GM03348 (cell line): ENCODE measurements around the gene MAK.
"Not testable (repeated sequence)": the region's sequence is repeated elsewhere in the genome, so short reads cannot be mapped to it uniquely, and the experiment has no call there.

Experiments
- DNase-seq: peaks from one replicate; pipeline ENCODE4 v3.0.0; 2012; ENCODE audit warnings: low spot score

MAK gene

DNA sequence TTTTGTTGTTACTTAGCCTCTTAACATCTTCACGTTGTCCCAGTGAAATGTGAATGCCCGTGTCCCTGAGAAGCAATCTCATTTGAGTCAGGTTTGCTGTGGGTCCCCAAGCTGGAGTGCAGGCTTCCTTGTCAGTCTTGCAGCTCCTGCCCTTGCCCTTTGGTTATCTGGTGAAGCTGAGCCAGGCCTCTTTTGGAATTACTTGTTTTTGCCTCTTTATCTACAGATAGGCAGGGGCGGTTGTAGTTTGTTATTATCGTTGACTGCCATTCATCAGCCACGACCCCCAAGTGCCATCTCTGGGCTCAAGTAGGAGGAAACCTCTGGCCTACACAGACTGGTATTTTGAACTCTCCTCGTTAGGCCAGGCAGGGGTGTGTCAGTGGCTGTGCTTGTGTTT lies 113.3 kb downstream of the MAK start:
- DNase-seq = no peak

- DNase-seq = no peak
These were observed 114.8 kb downstream of the MAK start for GRCh38 chr6:10723567-10723881.

GRCh38 chr6:10722820-10723566 lies 115.3 kb downstream of the MAK start, which contains the start of gene TMEM14C:
Gene TMEM14C, plus strand, starts transcription at chr6:10723070. Its CDS starts 1,544 bp downstream, at chr6:10724614.
- DNase-seq = peak; percentile 98

GRCh38 chr6:10722570-10722819 lies 115.8 kb downstream of the MAK start:
- DNase-seq = no peak

GRCh38 chr6:10721850-10722569 lies 116.3 kb downstream of the MAK start:
- no peak for DNase-seq

DNA sequence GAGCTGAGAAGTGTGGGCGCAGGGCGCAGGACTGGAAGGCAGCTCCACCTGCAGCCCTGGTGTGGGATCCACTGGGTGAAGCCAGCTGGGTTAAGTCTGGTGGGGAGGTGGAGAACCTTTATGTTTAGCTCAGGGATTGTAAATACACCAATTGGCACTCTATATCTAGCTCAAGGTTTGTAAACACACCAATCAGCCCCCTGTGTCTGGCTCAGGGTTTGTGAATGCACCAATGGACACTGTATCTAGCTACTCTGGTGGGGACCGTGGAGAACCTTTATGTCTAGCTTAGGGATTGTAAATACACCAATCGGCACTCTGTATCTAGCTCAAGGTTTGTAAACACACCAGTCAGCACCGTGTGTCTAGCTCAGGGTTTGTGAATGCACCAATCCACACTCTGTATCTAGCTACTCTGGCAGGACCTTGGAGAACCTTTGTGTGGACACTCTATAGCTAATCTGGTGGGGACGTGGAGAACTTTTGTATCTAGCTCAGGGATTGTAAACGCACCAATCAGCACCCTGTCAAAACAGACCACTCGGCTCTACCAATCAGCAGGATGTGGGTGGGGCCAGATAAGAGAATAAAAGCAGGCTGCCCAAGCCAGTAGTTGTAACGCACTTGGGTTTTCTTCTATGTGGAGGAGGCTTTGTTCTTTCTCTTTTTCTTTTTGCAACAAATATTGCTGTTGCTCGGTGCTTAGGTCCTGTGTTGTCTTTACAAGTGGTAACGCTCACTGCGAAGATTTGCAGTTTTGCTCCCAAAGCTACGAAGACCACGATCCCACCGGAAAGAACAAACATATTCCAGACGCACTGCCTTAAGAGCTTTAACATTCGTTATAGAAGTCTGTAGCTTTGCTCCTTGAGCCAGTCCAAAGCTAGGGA lies 117.1 kb downstream of the MAK start:
- DNase-seq = not testable (repeated sequence)

GRCh38 chr6:10720265-10720959 lies 117.9 kb downstream of the MAK start:
- DNase-seq = peak; percentile 22

DNA sequence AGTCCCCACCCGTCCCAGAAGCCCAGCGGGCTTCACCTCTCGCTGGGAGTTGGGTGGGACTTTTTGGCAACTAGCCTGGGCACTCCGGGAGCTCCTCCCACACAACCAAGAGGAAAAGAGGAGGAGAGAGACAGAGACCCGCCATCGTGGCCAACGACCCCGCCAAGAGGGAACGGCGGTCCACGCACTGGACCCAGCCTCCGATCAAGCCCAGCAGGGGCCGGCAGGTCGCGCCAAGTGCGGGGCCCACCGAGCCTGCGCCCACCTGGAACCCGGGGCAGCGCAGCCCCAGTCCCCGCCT lies 118.4 kb downstream of the MAK start:
- peak; percentile 13 for DNase-seq

DNA sequence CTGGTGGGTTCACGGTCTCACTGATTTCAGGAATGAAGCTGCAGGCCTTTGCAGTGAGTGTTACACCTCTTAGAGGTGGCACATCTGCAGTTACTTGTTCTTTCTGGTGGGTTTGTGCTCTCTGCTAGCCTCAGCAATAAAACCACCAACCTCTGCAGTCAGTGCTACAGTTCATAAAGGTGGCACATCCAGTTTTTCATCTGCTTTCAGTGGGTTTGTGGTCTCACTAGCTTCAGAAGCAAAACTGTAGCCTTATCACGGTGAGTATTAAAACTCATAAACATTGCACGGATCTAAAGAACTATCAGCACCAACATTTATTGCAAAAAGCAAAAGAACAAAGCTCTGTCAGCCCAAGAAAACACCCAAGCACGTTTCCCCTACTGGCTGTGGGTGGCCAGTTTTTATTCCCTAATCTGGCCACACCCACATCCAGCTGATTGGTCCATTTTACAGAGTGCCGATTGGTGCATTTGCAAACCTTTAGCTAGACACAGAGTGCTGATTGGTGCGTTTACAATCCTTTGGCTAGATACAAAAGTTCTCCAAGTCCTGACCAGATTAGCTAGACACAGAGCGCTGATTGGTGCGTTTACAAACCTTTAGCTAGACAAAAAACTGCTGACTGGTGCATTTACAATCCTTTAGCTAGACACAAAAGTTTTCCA lies 118.9 kb downstream of the MAK start:
- DNase-seq = no peak

DNA sequence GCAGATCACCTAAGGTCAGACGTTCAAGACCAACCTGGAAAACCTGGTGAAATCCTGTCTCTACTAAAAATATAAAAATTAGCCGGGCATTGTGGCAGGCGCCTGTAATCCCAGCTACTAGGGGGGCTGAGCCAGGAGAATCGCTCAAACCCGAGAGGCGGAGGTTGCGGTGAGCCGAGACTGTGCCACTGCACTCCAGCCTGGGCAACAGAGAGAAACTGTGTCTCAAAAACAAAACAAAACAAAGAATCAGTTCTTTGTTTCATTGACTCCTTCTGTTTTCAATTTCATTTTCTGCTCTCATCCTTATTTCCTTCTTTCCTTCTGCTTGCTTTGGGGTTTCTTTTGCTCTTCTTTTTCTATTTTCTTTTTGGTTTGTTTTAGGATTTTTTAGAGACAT lies 124.4 kb downstream of the MAK start:
- DNase-seq = no peak
